EH (cell line): Measurements from ENCODE around the gene TRIM47.
A peak's percentile ranks its signal among the peaks of the same experiment; 100 is the strongest.
"Not testable (repeated sequence)": the region's sequence is repeated elsewhere in the genome, so short reads cannot be mapped to it uniquely, and the experiment has no call there.

Experiments used
- DNase-seq: peaks from one replicate; pipeline ENCODE4 v3.0.0-alpha.2; 2015; ENCODE audit warnings: low read depth

Gene TRIM47

GRCh38 chr17:75891605-75892555, 13.5 kb upstream of the TRIM47 start:
- DNase-seq, result no peak

GRCh38 chr17:75891022-75891604, 12.7 kb upstream of the TRIM47 start:
- DNase-seq, result no peak

GRCh38 chr17:75889454-75889853, 11.1 kb upstream of the TRIM47 start:
- no peak for DNase-seq

DNA sequence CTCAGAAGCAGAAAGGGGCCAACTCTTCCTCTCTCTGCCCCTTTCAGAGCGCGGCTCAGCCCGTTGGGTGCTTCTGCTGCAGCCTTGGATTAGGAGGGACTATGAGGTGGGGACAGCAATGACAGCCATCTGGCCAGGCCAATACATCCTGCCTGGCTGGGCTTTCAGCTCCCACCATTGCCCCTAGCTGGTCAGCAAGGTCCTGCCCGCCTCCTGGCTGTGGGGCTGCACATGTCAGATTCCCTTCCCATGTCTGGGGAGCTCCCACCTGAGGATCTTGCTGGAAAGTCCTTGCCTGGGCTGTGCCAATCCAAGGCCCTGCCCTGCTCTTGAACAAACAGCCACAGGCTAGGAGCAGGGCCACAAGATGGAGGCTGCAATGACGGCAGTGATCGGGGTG, 10.1 kb upstream of the TRIM47 start:
- no peak for DNase-seq

GRCh38 chr17:75885860-75886259, 7.5 kb upstream of the TRIM47 start:
- not testable (repeated sequence) for DNase-seq

GRCh38 chr17:75885431-75885830, 7.0 kb upstream of the TRIM47 start:
- no peak for DNase-seq

DNA sequence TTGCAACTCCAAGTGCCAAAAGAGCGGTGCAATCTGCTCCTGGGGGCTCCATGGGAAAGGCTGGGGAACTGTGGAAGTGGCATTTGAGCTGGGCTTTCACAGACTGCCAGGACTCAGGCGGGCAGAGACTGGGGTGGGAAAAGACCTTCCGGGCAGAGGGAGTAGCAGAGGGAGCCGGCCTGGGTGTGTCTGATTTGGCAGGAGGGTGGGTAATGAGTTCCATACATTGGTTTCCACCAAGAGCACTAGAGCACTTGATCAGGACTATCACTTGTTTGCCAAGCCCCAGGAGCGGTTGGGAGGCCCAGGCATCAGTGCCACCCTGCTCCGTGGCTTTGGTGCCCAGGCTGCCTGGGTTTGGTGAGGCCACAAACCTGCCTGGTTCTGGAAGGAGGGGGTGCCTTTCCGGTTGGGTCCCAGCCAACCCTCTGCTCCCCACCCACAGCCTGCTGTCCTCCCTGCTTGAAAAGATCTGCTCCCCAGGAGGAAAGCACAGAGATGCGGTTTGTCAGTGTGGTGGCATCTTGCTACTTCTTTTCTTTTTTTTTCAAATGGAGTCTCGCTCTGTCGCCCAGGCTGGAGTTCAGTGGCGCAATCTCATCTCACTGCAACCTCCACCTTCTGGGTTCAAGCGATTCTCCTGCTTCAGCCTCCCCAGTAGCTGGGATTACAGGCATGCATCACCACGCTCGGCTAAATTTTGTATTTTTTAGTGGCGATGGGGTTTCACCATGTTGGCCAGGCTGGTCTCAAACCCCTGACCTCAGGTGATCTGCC, 3.5 kb upstream of the TRIM47 start:
- DNase-seq, result no peak

GRCh38 chr17:75880266-75880665, 1.9 kb upstream of the TRIM47 start:
- DNase-seq, result no peak

DNA sequence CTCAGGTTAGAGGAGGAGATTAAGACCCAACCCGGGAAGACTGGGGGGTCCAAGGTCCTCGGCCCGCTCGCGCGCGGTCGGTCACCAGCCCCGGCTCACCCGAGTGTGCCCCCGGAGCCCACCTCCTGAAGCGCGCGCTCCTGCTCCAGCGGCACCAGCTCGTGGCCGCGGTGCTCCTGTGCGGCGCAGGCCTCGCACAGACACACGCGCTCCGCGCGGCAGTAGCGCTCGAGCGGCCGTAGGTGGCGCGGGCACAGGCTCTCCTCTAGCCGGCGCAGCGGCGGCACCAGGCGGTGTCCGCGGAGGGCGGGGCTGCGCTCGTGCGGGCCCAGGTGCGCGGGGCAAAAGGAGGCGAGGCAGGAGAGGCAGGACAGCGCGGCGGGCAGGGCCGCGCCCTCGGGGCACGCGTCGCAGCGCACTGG, 618 bp downstream of the TRIM47 start:
- peak; percentile 73 for DNase-seq

DNA sequence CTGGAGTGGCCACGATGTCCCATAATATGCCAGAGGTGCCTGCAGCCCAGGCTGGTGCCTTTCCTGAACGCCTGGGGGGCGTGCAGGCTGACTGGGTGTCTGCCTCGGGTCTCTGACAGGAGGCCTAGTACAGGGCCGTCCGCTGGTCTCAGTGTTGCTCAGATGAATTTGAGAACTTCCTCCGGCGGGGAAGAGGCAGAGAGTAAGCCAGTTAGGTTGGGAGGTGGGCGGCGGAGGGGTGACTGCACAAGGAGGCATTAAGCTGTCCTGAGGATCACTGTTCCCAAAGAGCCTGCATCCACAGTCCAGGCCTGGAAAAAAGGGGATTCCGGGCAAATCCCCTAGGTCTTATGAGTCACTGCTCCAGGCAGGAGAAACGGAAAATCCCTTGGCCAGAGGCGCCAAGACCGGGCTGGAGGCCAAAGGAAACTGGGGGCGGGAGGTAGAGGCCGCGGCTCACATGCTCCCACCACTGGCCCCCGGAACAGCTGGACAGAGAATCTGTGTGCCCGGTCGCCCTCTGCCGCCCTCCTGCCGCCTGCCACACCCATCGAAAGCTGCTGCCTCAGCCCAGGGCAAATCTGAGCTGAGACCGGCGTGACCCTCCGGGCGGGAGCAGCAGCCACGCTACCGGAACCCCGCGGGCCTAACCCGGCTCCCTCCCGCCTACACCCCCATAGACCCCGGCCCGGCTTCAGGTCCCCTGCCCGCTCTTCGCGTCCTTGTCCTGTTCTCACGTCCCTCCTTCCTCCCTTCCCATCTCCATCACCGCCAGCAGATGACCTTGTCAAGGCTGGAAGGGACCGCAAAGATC, 1.2 kb downstream of the TRIM47 start:
- peak; percentile 94 for DNase-seq

GRCh38 chr17:75876190-75876937, 2.0 kb downstream of the TRIM47 start:
- DNase-seq, result no peak

DNA sequence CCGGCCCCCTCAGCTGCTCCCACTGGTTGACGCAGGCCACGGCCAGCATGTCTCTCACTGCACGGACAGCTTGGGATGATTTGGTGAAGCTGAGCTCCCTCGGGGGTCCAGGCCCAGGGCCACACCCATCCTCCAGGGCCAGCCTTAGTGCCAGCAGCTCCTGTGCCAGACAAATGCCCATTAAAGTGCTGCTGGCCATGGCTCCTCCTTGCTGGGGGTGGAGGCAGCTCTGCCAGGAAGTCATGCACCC, 2.5 kb downstream of the TRIM47 start:
- DNase-seq, result no peak

DNA sequence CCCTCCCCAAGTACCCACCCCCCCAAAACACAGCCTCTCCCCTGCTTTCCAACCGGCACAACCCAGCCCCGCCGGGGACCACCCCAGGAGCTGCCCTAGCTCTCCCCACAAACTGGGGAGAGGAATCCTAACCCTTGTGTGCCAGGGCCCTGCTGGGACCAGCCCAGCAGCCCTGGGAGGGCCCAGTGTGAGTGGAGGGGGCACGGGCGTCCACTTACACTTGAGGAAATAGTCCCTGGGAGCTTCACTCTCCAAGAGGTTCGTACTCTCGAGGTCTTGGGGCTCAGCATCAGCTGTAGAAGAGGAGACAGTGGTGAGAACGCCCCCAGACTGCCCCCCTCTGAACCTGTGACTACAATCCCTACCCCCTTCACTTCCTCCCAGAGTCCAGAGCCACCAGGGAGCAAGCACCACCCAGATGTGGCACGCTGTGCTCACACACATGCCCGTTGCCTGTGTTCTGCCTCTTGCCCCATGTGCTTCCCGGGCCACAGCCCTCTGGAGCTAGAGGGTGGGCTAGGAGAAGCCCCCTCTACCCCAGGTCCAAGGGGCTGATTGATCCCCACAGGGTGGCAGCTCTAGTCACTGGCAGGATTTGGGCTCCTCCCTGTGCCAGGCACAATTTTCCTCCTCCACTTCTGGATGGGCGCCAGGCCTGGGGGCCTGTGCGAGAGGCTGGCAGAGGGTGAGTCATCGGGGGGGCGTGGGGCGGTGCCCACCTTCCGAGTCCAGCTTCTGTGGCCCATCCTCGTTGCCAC, 3.0 kb downstream of the TRIM47 start:
- DNase-seq, result no peak

GRCh38 chr17:75874323-75875181, 3.8 kb downstream of the TRIM47 start:
- DNase-seq, result no peak

DNA sequence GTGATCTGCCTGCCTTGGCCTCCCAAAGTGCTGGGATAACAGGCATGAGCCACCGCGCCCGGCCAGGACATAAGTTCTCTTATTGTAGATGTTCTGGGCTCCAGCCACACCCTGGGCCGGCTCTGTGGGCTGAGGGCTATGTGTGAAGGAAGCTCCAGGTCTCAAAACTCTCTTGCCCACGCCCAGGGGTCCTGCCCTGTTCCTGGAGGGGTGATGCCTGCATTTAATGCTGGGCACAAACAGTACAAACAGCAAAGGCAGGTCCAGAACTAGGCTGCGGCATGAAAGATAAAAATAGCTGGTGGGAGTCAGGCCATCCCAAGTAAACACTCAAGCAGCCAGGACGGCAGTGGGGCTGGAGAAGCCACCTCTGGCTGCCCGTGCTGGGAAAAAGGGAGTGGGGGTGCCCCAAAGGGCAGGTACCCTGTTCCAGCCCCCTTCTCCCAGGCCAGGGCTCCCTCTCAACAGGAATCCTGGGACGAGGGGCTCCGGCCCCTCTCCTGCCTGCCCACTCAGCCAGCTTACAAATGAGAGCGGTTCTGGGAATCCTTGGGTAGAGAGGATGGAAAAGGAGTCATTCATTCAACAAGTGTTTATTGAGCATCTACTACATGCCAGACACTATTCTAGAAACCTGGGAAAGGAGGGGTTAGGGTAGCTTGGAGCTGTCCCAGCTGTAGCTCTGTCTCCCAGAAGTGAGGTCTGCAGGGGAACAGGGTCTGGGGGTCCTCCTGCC, 4.6 kb downstream of the TRIM47 start:
- DNase-seq, result no peak

GRCh38 chr17:75872434-75873351, 5.7 kb downstream of the TRIM47 start:
- peak; percentile 89 for DNase-seq

GRCh38 chr17:75870228-75870627, 8.2 kb downstream of the TRIM47 start:
- DNase-seq, result not testable (repeated sequence)
